Hematopoietic multipotent progenitor cell treated with erythropoietin and hydrocortisone succinate and interleukin-3 and kit ligand, for 4 days (in vitro differentiated cells): ENCODE measurements around the gene NBAS.

Source experiments
- DNase-seq: peaks from one replicate; pipeline ENCODE4 v3.0.0-alpha.2; 2015

Gene NBAS

DNA sequence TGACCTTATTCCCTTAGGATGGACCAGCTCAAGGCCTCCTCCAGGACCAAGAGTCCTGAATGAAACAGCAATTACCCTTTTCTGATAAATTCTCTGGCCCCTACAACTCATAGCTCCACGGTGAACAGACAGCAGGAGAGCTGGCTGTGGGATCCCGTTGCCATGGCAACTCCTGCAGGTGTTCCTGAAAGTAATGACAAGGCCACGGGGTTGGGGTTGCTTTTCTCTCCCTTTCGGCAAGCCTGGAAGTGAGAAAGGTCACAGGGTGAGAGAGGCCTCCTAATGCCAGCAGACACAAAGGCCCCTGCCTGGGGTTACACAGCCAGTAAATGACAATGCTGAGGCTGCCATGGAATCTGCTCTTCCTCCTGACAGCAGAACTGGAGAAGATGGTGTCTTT, 403.0 kb downstream of the NBAS start:
- no peak for DNase-seq

GRCh38 chr2:15155959-15156574, 405.1 kb downstream of the NBAS start:
- no peak for DNase-seq

DNA sequence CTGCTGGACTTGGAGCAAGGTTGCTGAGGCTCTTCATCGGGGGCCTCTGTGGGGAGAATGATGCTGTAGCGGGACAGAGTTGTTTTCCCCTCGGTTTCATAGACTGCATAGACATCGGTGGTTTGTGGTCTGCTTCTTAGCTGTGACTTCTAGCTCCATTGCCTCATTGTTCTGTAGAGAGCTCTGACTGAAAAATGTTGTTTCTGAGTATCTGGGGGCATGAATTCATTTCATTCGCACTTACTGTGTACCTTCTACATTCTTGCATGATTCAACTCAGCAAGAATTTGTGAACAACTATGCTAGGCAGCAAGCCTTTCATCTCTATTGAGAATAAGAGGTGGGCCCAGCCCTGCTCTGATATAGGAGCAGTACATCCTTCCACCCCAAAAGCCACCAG, 406.8 kb downstream of the NBAS start:
- DNase-seq, result no peak

DNA sequence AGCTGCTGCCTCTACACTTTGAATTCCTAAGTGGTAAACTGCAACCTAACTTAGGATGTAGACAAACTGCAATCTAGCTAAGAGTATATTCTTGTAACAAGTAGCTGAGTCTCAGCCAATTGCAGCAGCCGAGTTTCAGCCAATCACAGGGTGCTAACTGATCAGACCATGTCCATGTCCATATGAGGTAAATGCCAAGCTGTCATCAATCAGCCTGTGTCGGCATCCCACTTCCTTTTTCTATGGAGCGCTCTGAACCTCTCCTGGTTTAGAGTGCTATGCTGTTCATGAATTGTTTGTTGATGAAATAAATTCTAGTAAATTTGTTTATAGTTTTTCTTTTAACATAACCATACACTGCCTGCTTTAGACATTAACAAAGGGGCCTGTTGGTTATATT, 408.8 kb downstream of the NBAS start:
- DNase-seq, result no peak

GRCh38 chr2:15149063-15149462, 412.1 kb downstream of the NBAS start:
- no peak for DNase-seq

DNA sequence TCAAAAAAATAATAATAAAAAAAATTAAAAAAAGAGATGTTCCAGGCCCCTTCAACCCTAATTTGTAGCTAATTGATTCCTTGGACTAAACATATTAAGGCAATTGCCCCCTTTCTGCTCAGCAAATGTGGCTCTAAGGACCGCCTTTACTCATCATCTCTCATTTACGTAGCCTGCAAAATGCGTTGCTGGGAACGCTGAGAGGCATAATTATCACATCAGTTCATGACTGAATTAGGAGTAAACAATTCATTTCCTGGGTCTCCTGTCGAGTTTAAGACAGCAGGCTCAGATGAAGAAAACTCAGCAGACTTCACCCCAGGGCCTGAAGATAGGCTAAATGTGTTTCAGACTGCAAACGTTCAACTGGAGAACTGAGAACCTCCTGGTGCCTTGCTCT, 413.5 kb downstream of the NBAS start:
- DNase-seq, result no peak

GRCh38 chr2:15146960-15147359, 414.2 kb downstream of the NBAS start:
- no peak for DNase-seq

- DNase-seq, result no peak
Measured at GRCh38 chr2:15145919-15146318, 415.2 kb downstream of the NBAS start.

GRCh38 chr2:15145046-15145817, 415.9 kb downstream of the NBAS start:
- no peak for DNase-seq

- peak; percentile 73 for DNase-seq
Measured at GRCh38 chr2:15142069-15142689, 419.0 kb downstream of the NBAS start.

DNA sequence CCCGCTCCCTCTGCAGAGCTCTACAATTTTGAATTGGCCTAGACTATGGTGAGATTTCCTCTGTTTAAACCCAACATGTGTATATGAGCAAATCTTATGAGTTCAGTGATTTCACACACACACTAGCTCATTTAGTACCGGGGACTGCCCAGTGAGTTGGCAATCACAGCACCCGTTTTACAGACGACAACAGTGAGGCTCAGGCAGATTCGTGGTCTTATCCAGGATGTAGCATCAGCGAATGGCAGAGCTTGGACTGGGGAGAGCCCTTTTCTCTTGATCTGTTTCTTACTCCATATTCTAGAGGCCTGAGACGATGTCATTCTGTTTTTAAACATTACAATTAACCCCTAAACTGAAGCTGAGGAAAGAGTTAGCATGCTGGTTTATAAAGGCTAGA, 419.9 kb downstream of the NBAS start:
- no peak for DNase-seq

- no peak for DNase-seq
Measured at GRCh38 chr2:15136639-15137038, 424.5 kb downstream of the NBAS start.

GRCh38 chr2:15134957-15135356, 426.2 kb downstream of the NBAS start:
- no peak for DNase-seq

DNA sequence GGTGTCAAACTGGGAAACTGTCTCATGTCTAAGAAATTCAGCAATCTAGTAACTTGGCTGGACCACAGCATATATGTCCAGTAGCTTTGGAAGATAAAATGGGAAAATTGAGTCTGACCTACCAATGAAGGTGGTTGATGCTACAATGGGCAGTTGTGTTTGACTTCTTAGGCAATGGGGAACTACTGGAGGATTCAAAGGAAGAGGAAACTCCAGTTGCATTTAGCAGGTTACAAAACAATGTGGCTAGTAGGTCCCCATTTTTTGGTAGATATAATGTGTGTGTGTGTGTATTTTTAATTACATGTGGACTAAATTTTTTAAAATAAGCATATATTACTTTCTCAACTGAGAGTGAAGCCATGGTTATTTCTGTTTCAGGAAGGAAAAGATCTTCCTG, 427.7 kb downstream of the NBAS start:
- no peak for DNase-seq

GRCh38 chr2:15128846-15129245, 432.3 kb downstream of the NBAS start:
- no peak for DNase-seq

DNA sequence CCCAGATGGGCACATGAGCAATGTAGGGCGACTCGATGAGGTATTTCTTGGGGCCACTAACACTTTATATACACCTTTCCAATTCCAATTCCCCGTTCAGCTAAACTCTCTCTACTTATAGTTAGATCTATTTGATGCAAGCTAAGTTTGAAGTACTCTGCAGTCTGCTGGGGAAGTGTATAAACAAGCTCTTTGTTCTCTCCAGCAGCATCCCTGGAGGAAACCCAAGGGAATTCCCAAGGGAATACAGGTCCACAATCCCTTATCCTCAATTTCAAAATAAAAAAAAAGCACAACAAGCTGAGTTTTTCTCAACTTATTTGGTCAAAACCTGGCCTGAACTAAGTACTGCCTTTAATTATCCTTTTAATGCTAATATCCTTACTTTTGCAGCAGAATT, 433.3 kb downstream of the NBAS start:
- DNase-seq, result no peak

GRCh38 chr2:15127301-15127700, 433.8 kb downstream of the NBAS start:
- no peak for DNase-seq

GRCh38 chr2:15126373-15126772, 434.8 kb downstream of the NBAS start:
- no peak for DNase-seq

GRCh38 chr2:15122915-15123314, 438.2 kb downstream of the NBAS start:
- no peak for DNase-seq

DNA sequence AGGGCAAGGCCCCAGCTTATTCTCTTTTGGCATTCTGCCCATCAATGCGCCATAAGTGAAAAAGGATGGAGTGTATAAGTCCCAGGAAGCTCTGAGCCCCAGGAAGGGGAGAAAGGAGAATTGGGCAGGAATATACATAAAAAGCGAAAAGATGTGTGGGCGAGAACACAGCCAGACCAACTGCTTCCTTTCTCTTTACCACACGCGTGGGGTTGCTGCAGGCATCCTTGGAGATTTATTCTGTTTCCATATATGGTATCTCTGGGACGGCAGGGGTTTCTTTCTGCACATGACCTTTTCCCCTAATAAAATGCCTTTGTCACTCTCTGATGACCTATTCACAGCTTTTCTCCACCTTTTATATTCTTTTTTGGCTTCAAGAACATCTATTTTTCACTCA, 440.5 kb downstream of the NBAS start:
- no peak for DNase-seq

GRCh38 chr2:15119722-15120175, 441.4 kb downstream of the NBAS start:
- DNase-seq, result no peak

GRCh38 chr2:15117409-15118050, 443.6 kb downstream of the NBAS start:
- DNase-seq, result no peak
